ENCODE data around the gene PHKB.

The PHKB gene

GRCh38 chr16:47599512-47599911, 138.4 kb downstream of the PHKB start:
- TF ChIP-seq POLR2AphosphoS5 (IDR thresholded peaks at IDR 0.05; ENCODE audit: low read depth) (no peak), REST (IDR thresholded peaks at IDR 0.05; ENCODE audit: insufficient replicate concordance, low read depth) (no peak), GABPA (IDR thresholded peaks at IDR 0.05; ENCODE audit: low read depth) (no peak), SPI1 (IDR thresholded peaks at IDR 0.05; ENCODE audit: borderline replicate concordance, low read depth) (no peak), CTCF (IDR thresholded peaks at IDR 0.05; ENCODE audit: insufficient read depth, low read length) (no peak)
- no peak overlapping the region for H3K27ac ChIP-seq (replicated peaks)
- H3K27me3 ChIP-seq (ENCODE audit: insufficient read depth, poor library complexity, severe bottlenecking) = no peaks in the 10 kb centered on the region
- DNase-seq (ENCODE audit: low read depth in 1 of 2, low spot score in 1 of 2) = no peak
- H3K4me3 ChIP-seq (replicated peaks; ENCODE audit: insufficient read depth, low read length) = no peak overlapping the region

- no peak for DNase-seq (ENCODE audit: low read depth in 1 of 2, low spot score in 1 of 2)
- Histone ChIP-seq H3K27me3 (ENCODE audit: insufficient read depth, poor library complexity, severe bottlenecking) (no peaks in the 10 kb centered on the region), H3K27ac (replicated peaks) (no peak overlapping the region), H3K4me3 (replicated peaks; ENCODE audit: insufficient read depth, low read length) (no peak overlapping the region)
- no peak for TF ChIP-seq SPI1 (IDR thresholded peaks at IDR 0.05; ENCODE audit: borderline replicate concordance, low read depth)
- no peak for TF ChIP-seq CTCF (IDR thresholded peaks at IDR 0.05; ENCODE audit: insufficient read depth, low read length)
- no peak for TF ChIP-seq GABPA (IDR thresholded peaks at IDR 0.05; ENCODE audit: low read depth)
- TF ChIP-seq REST (IDR thresholded peaks at IDR 0.05; ENCODE audit: insufficient replicate concordance, low read depth) = no peak
- TF ChIP-seq POLR2AphosphoS5 (IDR thresholded peaks at IDR 0.05; ENCODE audit: low read depth) = no peak
Observed at GRCh38 chr16:47600376-47600775, 139.2 kb downstream of the PHKB start.

- TF ChIP-seq POLR2AphosphoS5 (IDR thresholded peaks at IDR 0.05; ENCODE audit: low read depth) (no peak), SPI1 (IDR thresholded peaks at IDR 0.05; ENCODE audit: borderline replicate concordance, low read depth) (no peak), GABPA (IDR thresholded peaks at IDR 0.05; ENCODE audit: low read depth) (no peak), REST (IDR thresholded peaks at IDR 0.05; ENCODE audit: insufficient replicate concordance, low read depth) (no peak), CTCF (IDR thresholded peaks at IDR 0.05; ENCODE audit: insufficient read depth, low read length) (no peak)
- Histone ChIP-seq H3K4me3 (replicated peaks; ENCODE audit: insufficient read depth, low read length) (no peak overlapping the region), H3K27me3 (ENCODE audit: insufficient read depth, poor library complexity, severe bottlenecking) (no peaks in the 10 kb centered on the region), H3K27ac (replicated peaks) (no peak overlapping the region)
- DNase-seq (ENCODE audit: low read depth in 1 of 2, low spot score in 1 of 2) = no peak
Observed at GRCh38 chr16:47604306-47604705, 143.2 kb downstream of the PHKB start.
